ENCODE measurements around the gene SAFB2.

SAFB2 gene

DNA sequence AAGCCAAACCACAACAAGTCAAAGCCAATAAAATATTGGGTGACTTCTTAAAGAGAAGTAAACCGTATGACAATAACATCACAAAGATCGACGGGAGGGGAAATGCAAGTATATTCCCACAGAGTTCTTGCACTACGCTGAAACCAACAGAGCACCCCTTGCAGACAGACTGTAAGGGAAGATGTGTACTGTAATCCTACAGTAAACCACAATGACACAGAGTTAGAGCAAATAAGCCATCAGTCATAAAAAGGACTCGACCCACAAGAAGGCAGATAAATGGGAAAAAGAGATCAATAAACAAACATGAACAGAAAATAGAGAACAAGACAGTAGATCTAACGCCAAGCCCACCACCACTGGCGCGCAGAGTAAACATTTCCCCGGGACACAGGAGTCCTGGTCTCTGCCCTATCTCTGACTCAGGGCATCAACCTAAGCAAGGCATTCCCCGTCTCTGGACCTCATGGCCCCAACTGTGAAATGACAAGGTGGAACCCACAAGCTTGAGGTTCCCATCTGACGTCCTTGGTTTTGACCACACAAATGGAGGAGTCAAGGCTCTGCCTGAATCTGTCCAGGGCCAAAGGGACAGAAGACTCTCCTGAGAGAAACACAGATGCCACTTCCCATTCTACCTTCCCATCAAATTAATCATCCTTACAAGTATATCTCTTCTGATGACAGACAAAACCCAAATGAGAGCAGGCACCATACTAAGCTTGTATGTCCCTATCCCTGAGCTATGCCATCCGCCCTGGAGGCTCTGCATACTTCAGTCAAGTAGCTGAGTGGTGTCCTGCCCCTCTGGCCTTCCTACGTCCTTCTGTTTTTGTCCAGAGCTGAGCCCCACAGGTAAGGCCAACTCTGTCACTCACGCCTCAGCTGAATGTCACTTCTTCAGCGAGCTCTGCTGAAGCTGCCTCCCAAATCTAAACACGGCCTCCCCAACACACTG, 15.0 kb downstream of the SAFB2 start:
- no peak for DNase-seq (ENCODE audit: low spot score)

DNA sequence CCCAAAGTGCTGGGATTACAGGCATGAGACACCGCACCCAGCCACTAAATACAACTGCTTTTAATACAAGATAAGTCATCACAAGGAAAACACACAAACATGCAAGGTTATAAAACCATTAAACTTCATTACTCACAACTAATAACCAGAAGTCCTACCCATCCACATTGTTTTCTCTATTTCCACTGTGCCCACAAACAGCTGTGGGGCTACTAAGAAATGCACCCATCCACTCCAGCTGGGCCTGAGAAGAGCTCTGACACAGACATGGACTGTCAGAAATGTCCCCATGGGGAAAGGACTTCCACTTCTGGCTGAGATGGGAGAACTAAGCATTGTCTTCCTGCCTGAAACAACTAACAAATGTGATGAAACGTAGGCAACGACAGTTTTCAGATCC, 17.2 kb downstream of the SAFB2 start:
- no peak for DNase-seq (ENCODE audit: low spot score)

DNA sequence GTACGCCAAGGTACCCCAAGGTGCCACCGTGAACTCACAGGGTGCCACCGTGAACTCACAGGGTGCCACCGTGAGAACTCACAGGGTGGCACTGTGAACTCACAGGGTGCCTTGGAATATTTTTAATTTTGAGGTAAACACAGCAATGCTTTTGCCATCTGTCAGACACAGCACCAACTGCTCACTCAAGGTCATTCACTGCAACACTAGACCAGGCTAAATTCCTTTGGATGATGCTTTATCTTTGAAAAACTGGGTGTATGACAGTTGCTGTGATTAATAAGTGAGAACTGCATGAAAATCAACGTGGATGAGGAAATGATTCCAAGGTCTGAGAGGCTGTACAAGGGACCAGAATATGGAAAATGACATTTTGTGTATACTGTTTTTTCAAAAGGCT, 18.9 kb downstream of the SAFB2 start:
- DNase-seq (ENCODE audit: low spot score): no peak

DNA sequence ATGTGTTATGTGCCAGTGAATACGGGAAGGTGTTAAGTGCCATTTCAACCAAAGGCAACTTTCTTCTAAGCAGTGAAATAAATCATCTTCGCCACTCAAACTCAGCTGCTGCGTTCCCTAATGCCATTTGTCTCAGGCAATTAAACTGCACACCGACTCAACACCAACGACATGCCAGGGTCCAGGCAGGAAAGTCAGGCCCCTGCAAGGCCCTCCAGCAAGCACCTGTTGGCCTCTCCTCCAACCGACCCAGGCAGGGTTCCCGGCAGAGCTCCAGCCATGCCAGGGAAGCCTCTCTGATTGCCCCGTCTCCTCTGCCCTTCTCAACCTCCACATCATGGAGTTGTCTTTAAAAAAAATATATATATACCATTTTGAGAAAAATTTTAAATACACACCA, 21.8 kb downstream of the SAFB2 start:
- no peak for DNase-seq (ENCODE audit: low spot score)

DNA sequence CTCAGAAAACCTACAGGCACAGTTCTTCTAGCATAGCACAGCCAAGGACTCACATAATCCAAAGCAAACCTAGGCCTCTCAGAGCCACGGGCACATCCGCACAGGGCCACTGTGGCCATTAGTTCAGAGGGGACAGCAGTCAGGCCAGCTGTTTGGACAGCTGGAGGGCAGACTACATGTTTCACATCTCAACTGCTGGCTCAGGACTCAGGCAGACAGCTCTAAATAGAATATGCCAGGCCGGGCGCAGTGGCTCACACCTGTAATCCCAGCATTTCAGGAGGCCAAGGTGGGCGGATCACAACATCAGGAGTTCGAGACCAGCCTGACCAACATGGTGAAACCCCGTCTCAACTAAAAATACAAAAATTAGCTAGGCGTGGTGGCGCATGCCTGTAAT, 26.8 kb downstream of the SAFB2 start:
- no peak for DNase-seq (ENCODE audit: low spot score)

DNA sequence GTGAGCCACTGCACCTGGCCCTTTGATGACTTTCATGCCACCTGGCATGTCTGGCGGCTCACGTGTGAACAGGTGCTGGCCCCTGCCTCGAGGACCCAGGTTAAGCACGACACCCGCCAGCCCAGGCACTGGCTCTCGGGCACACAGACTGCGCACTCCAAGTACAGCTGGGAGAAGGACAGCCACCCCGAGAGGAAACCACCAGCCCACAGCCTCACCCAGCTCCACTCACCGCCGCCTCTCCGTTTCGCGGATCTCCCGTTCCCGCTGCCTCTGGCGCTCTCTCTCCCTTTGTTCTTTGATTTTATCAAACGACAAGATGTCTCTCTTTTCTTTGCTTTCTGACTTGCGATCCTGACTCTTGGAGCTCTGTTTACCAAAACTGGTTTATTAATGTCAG, 27.4 kb downstream of the SAFB2 start:
- DNase-seq (ENCODE audit: low spot score): no peak

DNA sequence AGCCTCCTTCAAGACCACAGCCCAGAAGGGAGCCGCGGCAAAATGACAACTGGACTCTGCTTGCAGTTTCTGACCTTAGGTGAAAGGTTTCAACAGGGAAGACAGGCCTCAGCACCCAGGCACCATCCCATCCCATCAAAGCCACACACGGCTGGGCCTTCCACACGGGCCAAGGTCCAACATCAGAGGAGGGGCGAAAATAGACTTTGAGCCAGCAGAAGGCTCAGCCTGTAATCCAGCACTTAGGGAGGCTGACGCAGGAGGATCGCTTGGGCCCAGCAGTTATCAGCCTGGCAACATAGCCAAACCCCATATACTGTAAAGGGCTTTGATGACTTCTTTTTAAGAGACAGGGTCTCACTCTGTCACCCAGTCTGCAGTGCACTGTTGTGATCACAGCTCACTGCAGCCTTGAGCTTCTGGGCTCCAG, 28.0 kb downstream of the SAFB2 start:
- DNase-seq (ENCODE audit: low spot score): no peak

DNA sequence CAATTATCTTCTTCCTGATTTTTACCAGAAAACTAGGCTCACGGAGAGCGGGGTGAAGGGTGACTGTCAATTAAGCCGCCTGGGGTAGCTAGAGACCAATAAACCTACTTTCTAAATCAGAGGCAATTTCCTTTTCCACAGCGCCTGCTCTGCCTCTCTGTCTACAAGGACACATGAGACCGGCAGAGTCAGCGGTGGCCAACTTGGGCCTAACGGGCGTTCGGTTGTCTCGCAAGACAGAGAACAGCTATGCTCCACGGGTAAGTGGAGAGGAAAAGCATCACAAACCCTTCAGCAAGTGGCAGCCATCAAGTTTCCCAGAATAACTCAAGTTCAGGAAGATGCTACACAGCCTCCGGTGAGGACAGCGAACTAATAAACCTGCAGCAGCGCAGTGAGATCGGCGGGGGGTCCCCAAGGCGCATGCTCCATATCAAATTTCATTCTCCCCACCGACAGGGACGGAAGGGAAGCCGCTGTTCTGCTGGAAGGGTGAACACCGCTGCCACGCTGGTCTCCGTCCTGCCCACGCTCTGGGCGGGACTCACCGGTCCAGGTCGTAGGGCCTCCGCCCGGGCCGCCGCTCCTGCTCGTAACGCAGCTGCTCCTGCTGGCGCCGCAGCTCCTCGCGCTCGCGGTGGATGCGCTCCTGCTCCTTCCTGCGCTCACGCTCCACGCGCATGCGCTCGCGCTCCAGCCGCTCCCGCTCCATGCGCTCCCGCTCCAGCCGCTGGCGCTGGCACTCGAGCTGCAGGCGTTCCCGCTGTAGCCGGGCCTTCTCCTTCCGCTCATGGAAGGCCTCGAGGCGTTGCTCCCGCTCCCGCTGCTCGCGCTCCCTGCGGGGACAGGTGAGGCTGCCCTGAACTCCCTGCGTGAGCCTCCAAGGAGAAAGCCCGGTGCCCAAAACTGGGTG, 29.0 kb downstream of the SAFB2 start:
- no peak for DNase-seq (ENCODE audit: low spot score)

DNA sequence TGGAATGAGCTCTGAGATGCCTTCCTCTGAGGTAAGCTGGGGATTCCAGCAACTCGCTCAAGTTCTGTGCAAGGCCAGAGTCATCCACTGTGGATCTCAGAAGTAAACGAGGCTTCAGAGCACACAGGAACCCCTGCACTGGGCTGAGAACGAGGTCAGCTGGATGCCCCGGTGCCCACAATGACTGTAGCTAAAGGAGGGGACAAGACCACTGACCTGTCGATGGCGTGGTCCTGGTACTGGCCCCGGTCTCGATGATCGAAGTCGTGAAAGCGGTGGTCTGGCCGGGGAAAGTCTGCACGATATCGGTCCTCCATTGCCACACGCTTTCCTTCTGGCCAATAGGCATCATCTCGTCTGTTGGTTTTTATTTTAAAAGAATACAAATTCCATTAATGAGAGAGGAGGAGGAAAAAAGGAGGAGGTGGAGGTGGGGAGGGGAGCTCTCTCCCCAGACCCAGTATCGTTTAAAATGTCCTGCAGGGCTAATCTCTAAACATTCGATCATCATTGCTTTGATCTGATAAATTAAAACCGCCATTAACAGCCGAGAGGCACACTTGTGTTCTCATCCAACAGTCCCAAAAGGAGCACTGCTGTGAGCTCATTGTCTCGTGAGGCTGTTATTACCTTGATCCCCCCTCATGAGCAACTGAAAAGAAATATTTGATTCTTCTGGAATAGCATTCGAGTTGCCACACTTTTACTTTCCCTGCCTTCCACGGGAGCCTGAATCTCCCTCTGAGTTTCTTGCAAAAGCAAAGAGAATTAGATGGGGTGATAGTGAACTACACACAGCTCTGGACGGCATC, 29.8 kb downstream of the SAFB2 start:
- no peak for DNase-seq (ENCODE audit: low spot score)

DNA sequence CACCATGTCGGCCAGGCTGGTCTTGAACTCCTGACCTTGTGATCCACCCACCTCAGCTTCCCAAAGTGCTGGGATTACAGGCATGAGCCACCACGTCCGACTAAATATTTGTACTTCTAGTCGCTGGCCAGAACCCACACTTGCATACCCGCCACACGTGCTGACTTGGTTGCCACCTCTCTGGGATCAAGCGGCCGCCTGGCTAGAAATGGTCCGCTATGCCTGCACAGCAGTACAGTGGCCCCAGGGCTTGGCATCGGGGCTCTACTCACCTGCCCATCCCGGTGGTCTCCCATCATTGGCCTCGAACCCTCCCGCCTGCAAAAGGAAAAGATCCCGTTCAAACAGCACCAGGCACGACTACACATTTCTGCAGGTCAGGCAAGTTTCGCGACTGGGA, 31.1 kb downstream of the SAFB2 start:
- no peak for DNase-seq (ENCODE audit: low spot score)

DNA sequence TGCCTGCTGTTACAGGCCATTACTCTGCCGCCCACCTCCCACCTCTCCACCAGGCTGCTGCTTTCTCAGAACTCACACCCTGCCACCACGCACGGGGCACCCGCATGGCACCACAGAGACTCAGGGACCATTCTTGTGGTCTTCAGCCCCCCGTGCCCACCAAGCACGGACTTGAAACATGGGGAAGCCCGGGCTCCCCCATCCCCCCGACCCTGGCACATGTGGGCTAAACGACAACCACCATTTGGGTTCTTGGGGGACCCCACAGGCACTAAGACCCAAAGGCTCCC, 31.8 kb downstream of the SAFB2 start:
- no peak for DNase-seq (ENCODE audit: low spot score)

DNA sequence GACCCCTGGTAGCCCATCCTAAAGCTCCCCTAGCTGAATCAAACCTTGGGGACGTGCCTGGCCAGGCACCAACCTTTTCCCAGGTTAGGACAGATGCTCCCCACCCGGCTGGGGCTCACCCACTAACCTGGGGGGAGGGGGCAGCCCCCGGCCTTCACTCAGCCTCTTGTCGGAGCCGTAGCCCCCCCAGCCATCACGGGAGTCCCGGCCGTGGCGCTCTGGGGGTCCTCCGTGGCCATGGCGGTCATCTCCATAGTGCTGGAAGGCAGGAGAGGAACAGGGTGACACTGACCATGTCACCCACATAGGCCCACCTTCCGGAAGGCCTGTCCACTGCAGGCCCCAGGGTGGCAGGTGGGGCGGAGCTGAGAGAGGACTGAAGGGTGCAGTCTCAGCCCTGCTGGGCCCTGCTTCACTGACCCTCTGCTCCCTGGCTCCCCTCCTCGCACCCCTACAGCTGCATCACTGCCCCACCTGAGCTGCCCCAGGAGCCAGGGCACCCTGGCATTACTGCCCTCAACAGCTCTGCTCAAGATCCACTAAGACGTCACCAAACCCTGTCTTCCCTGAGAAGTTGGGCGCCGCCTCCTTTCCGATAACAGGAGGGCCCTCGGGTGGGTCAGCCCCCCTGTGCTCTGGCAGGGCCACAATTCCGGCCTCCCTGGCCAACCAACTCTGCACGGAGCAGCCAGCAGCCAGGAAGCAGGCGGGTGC, 32.3 kb downstream of the SAFB2 start:
- DNase-seq (ENCODE audit: low spot score): no peak

DNA sequence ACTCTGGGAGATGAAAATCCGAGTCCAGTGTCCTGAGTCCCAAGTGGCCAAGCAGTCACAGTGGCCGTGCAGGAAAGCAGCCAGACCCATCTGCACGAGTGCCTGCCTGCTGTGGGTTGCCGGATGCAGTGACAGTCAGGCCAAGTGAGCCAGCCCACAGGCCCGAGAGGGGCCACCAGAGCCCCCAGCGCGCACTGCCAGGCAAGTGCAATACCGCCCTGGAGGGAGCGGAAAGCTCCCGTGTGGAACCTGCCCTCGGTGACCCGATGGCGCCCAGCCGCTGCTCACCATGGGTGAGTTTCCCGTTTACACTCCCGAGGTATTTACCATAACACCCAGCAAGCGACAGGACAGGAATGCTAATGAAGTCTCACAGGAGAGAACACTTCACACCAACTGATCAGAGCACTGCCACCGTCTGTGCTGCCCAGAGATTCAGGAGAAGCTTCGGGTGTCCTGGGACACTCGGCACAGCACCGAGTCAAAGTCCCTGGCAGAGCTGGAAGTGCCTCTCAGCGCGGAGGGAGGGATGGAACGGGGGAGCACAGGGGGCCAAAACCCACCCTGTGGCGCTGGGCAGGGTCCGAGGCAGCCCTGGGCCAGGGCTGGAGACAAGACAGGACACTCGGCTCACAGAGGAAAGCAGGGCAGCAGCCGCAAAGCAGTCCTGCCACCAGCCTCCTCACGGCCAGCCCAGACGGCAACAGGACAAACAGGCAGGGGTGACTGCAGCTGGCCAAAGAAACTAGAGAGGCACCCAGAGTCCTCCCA, 33.5 kb downstream of the SAFB2 start:
- DNase-seq (ENCODE audit: low spot score): no peak

DNA sequence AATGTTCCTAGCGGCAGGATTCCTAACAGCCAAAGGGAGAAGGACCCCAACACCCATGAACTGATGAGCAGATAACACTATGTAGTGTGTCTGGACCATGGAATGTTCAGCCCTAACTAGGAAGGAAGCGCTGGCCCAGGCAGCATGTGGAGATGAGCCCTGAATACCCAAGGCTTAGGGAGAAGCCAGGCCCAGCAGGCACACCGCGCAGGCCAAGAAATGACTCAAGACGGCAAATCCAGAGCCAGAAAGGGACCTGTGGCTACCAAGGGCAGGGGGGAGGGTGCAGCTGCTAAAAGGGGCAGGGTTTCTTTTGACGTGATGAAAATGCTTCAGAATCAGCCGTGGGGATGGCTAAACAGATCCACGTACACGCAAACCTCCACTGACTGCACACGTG, 34.1 kb downstream of the SAFB2 start:
- DNase-seq (ENCODE audit: low spot score): no peak

DNA sequence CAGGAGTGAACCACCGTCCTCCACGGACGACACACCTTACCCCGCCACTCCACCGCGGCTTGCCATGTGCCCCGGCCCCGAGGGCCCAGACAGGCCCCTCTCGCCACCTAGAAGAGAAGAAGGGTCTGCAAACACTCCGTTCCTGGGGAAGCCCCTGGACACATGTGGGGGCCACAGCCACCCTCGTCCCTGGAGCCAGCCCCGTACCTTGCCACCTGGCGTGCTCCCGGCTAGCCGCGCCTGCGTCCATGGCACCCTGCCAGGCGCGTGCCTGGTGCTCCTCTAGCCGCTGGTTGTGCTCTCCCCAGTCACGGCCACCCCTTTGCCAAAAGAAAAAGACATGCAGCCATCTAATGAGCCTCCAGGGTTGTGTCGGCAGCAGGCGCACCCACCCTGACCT, 34.9 kb downstream of the SAFB2 start:
- DNase-seq (ENCODE audit: low spot score): no peak

DNA sequence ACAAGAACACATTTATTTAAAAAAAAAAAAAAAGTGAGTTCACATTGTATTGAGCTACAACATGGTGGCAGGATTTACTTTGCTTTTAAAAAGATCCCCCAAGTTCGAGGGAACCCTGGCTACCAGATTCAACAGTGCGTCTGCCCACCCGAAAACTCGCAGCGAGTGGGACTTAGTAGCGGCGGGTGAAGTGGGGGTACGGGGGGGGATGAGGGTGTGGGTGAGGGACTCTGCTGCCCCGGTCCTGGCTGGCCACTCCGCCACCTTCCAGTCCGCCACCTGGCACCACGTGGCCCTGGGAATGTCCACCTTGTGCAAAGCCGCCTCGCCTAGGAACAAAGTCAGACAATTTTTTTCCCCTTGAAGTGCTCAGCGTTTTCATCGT, 35.5 kb downstream of the SAFB2 start:
- DNase-seq (ENCODE audit: low spot score): no peak

DNA sequence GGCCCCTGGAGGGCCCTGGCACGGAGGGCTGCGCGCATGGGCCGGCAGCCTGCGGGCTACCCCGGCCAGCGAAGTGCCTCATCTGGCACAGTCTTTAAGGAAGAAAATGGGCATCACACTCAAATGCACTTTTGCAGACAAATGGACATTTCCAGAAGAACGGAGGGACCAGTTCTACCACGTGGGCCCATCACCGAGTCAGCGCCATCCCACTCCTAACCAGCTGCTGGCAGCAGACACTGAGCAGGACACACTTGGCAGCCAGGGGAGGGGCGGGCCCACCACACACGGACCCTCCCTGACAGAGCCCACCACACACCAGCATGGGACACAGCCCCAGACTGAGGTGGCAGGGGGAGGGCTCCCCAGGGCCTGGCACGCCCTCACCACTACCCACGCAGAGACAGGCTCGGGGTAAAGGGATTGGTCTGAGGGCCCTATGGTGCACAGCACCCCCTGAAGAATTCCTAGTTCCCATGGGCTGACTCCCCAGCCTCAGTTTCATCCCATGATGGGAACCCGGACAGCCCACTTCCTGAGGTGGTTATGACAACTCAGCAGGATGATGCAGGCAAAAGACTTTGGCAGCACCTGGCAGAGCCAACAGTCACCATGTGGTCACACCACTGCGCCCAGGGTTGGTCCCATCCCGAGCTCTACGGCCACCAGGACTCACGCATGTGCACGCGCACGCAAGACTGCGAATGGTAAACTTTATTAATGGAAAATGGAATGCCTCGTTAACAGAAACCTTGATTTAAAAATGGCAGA, 36.1 kb downstream of the SAFB2 start:
- no peak for DNase-seq (ENCODE audit: low spot score)

DNA sequence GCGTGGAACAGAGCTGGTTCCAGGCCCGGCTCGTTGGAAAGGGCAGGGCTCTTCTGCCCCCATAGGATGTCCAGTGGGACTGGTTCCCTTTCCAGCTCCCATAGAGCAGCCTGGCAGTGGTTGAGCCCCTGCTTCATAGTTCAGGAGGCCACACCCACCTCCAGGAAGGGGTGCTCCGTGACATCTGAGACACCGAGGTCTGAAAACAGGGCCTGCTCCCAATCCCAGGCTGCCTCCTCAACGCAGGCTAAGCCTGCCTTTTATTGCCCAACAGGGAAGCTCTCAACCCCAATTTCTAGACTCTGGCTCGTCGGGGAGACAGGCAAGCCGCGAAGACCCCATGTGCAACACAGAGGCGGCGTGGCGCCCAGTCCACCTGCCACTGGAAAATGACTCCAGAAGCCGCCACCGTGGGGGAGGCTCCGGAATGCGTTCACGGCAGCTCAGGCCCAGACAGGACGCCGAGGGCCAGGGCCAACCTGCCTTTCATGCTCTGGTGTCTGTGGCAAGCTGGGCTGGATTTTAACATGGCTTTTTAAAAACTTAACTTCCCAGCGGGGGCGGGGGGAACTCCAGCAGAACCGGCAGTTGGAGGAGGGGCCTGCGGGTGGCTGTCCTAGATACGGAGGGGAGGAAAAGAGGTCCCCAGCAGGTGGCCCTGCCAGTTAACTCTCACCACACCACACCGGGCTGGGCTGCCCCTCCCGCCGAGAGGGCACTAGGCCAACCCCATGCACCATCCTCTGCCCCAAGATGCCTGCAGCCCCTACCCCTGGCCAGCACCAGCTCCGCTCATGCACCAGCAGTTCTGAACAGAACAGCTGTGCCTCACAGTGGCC, 36.9 kb downstream of the SAFB2 start:
- DNase-seq (ENCODE audit: low spot score): no peak

DNA sequence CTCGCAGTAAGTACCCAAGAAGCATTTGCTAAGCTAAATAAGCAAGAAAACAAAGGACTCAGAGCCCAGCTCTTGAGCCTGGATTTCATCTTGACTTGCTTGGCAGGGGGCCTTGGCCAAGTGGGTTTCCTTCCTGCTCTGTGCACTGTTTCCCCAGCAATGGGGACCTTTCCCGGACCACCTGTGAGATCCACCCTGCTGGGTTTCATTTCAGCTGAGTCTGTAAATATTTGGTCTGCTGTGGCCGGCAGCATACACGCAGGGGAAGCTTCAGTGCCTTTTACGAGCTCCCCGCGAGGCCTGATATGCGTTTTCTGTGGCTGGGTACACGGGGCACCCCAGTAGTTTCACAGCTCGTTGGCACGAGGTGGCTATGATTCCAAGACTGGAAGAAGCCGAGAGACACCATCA, 42.4 kb downstream of the SAFB2 start:
- DNase-seq (ENCODE audit: low spot score): no peak

All from left forelimb (tissue), 1 donor.